T-helper 1 cell (primary cell): ENCODE results near the gene HAPLN3.

Experiments
- DNase-seq, 5 donors: peaks; one replicate each; pipeline ENCODE4 v3.0.0-alpha.2; 2012 to 2020

HAPLN3 gene

DNA sequence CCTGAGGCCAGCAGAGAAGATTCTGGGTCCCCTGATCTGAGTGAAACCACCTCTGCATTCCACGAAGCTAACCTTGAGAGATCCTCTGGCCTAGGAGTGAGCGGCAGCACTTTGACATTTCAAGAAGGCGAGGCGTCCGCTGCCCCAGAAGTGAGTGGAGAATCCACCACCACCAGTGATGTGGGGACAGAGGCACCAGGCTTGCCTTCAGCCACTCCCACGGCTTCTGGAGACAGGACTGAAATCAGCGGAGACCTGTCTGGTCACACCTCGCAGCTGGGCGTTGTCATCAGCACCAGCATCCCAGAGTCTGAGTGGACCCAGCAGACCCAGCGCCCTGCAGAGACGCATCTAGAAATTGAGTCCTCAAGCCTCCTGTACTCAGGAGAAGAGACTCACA, 36.4 kb downstream of the HAPLN3 start:
- no peak for DNase-seq

DNA sequence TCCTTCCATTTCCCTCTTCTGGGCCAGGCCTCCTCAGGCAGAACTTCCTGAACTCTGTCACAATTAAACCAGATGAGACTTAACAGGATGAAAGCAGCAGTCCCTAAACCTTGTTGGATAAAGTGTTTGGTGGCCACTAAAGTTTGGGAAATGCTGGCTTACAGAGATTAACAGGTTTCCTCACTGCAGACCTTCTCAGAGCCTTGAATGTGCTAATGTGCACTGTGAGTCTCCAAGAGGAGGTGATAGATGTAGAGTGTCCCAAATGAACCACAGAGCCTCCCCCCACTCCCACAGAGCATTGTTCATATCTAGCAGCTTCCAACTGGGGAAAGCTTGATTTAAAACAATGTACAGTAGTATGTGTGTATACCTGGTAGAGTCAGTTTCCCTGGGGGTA, 42.9 kb downstream of the HAPLN3 start:
- no peak for DNase-seq

DNA sequence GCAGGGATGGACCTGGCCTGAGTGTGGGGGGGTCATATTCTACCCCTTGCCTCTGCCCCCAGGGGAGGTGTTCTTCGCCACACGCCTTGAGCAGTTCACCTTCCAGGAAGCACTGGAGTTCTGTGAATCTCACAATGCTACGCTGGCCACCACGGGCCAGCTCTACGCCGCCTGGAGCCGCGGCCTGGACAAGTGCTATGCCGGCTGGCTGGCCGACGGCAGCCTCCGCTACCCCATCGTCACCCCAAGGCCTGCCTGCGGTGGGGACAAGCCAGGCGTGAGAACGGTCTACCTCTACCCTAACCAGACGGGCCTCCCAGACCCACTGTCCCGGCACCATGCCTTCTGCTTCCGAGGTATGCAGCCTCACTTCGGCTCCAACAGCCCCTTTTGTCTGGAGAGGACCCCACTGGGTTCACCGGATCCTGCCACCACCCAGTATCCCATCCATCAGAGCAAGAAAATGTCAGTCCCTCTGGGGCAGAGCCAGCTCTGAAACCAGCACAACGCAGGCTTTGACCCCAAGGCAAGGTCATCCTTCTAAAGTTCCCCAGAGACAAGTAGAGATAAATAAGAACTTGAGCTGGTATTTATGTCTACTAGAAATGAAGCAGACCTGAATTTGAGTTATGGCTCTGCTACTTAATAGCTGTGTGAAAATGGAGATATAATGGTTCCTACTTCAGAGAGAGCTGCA, 45.8 kb downstream of the HAPLN3 start:
- no peak for DNase-seq

DNA sequence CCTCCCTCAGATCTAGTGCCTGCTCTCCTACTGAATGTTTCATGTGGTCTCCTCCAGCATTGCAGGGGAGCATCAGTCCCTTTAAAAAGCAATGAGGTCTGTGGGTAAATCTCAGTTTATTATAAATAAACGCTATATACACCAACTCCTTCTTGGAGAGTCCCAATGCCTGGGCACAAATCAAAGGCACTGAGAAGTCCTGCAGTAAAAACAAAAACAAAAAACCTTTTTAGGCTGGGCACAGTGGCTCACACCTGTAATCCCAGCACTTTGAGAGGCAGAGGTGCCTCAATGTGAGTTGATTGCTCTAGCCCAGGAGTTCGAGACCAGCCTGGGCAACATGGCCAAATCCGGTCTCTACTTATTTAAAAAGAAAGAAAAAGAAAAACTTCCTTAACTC, 47.1 kb downstream of the HAPLN3 start:
- no peak for DNase-seq

DNA sequence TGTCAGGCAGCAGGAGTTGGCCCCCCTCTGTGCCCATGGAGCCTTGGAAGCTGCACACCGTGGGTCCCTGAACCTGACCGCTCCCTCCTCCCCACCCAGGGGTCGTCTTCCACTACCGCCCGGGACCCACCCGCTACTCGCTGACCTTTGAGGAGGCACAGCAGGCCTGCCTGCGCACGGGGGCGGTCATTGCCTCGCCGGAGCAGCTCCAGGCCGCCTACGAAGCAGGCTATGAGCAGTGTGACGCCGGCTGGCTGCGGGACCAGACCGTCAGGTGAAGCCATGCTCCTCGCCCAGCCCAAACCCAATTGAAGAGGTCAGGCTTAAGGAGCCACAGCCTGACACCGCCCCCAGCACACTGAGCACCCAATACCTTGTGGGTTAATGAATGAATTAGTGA, 48.2 kb downstream of the HAPLN3 start:
- DNase-seq, result no peak

DNA sequence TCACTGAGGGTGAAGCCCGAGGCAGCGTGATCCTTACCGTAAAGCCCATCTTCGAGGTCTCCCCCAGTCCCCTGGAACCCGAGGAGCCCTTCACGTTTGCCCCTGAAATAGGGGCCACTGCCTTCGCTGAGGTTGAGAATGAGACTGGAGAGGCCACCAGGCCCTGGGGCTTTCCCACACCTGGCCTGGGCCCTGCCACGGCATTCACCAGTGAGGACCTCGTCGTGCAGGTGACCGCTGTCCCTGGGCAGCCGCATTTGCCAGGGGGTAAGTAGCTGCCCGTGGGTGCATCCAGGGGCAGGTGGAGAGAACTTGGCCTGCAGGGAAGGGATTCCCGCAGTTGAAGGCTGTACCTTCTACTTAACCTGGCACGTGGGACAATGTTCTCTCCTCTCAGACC, 49.7 kb downstream of the HAPLN3 start:
- DNase-seq, result no peak

DNA sequence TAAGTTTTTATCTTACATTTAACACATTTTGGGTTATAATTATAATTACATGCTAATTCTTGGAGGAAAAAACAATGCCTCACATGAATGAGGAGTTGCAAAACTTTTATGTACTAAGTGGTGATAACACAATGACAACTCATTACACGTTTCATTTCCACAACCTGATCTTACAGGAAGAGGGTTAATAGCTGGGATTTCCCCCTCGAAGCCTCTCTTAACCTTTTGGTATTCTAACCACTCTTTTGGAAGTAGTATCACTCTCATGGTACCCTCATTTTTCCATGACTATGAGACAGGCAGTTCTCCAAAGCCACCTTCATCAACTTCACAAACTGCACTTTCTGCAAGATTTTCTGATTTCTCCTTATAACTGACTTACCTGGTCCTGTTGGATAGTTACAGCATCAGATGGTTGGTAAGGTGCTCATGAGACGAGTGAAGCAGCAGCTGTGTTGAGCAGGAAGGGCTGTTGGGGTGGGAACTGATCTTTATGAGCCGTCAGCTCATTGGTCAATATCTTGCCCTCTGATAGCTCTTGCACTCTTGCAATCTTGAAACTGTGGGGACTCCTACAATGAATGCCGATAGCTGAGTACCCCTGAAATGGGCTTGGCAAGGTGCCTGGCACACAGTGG, 50.5 kb downstream of the HAPLN3 start:
- DNase-seq, result peak in 1 of 5 donors; percentile 3

DNA sequence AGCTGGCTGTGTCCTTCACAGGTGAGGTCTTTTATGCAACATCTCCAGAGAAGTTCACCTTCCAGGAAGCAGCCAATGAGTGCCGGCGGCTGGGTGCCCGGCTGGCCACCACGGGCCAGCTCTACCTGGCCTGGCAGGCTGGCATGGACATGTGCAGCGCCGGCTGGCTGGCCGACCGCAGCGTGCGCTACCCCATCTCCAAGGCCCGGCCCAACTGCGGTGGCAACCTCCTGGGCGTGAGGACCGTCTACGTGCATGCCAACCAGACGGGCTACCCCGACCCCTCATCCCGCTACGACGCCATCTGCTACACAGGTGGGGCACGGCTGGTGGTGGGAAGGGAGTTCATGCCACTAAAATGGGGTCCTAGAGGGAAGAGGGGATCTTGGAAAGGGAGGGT, 52.0 kb downstream of the HAPLN3 start:
- no peak for DNase-seq

DNA sequence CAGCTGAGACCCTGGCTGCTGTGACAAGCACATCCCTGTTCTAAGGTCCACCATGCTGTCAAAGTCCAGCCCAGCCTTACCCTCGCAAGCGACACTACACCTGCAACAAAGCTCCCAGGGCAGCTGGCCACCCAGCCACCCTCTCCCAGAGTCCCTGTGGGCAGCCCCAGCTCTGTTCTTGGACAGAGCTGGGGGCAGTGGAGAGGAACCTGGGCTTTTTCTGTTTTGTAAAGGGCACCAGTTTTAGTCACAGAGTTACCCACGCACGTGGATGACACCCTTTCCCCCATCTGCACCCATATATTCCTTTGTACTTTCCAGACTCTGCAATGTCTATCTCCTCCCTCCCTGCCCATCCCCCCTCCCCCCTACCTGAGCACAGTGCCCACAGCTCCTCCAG, 53.2 kb downstream of the HAPLN3 start:
- no peak for DNase-seq

DNA sequence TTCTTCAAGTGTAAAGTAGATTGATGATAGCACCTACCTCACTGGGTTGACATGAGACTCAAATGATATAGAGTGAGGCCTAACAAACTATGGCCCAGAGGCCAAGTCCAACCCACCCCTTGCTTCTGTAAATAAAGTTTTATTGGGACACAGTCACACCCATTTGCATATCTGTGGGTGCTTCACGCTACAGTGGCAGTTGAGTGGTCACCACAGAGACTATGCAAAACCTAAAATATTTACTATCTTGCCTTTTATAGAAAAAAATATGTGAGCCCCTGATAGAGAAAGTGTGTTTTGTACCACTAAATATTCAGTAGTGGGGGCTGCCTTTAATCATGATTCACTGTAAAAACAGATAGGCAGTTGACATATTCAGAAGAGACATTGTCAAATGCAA, 54.1 kb downstream of the HAPLN3 start:
- DNase-seq, result no peak

DNA sequence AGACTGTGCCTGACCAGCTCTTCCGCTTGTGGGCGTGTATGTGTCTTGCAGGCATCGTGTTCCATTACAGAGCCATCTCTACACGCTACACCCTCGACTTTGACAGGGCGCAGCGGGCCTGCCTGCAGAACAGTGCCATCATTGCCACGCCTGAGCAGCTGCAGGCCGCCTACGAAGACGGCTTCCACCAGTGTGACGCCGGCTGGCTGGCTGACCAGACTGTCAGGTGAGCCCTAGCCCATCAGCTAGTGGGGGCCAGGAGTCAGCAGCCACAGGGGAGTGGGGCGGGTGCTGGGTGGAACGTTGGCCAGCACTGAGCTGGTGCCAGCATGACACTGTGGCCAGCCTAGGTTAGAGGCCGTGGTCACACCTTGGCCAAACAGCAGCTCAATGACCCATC, 55.4 kb downstream of the HAPLN3 start:
- DNase-seq, result no peak

DNA sequence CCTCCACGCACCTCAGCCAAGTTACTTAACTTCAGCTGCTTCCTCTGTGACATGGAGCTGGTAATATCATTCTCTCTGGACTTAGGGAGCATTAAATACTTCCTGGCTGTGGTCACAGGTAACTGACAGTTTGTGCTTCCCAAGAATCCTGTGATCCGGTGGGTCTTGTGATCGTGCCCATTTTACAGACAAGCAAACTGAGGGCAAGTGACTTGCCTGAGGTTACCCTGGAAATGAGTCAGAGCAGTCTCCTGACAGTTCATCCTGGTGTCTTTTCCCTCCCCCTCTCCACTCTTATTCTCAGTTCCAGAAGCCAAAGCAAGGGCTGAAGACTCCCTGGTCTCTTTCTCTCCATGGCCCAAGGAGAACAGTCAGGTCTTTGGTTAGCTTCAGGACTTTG, 56.2 kb downstream of the HAPLN3 start:
- DNase-seq, result no peak

DNA sequence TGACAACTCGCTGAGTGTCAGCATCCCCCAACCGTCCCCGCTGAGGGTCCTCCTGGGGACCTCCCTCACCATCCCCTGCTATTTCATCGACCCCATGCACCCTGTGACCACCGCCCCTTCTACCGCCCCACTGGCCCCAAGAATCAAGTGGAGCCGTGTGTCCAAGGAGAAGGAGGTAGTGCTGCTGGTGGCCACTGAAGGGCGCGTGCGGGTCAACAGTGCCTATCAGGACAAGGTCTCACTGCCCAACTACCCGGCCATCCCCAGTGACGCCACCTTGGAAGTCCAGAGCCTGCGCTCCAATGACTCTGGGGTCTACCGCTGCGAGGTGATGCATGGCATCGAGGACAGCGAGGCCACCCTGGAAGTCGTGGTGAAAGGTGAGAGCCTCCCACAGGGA, 56.7 kb downstream of the HAPLN3 start:
- no peak for DNase-seq

DNA sequence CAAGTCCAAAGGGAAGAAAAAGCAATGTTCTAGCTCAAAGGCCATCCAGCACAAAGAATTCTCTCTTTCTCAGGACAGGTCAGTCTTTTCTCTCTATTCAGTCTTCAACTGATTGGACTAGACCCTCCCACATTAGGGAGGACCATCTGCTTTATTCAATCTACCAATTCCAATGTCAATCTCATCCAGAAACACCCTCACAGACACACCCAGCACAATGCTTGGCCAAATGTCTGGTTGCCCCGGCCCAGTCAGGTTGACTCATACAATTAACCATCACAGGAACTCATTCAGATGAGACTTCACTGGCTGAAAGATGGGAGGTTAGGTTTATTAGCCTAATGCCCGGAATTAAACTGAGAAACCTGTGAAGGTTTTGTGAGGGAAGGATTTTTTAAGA, 59.7 kb downstream of the HAPLN3 start:
- no peak for DNase-seq

DNA sequence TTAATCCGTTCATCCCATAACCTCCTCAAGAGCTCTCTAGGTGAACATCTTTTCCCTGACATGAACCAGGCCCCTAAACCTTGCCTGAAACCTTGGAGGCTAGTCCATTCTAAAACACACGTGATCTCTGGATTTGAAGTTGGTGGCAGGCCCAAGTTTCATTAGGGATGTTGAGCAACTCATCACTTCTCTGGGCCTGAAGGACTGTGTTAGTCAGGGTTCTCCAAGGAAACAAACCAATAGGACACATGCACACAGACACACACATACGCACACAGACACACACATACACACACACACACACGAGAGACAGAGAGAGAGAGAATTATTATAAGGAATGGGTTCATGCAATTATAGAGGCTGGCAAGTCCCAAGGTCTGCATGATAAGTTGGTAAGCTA, 60.2 kb downstream of the HAPLN3 start:
- no peak for DNase-seq

DNA sequence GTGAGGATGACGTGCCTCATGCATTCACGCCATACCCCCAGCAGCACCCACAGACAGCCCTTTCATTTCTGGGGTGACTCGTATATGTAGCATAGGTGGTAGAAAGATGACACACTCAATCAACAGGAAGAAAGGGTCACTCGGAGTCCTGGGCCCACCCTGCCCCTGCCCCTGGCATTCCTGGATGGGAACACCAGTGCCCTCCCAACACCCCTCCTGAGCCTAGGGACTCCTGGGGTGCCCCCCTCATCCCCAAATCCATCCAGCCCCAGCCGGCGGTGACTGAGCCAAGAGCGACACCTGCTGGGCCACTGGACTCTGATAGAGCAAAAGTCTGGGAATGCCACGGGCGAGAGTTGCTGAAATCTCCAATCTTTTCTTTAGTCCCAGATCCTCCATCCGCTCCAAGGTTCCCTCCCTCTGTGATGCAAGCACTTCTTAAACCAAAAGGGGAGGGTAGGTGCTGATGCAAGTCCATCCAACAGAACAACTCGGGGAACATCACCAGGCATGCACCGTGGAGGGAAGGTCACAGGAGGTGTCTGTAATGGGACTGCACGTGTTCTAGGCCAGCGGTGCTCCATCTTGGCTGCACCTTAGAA, 61.0 kb downstream of the HAPLN3 start:
- DNase-seq, result peak in 2 of 5 donors; percentile 4 to 8

DNA sequence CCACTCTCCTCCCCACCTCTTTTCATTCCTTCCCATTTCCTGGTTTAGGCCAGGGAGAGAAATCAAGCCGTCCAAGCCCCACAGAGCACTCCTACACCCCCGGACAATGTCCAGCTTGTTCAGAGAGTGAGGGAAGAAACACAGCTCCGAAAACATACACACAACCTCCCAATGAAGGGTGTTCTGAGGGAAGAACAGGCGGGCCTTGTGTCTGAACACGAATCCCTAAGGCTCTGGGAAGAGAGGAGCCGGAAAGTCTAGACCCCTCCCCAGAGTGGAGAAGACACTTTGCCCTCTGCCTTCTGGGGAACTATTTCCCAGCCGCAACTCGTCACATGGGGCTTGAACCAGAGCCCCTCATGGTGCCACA, 61.6 kb downstream of the HAPLN3 start:
- DNase-seq, result no peak

DNA sequence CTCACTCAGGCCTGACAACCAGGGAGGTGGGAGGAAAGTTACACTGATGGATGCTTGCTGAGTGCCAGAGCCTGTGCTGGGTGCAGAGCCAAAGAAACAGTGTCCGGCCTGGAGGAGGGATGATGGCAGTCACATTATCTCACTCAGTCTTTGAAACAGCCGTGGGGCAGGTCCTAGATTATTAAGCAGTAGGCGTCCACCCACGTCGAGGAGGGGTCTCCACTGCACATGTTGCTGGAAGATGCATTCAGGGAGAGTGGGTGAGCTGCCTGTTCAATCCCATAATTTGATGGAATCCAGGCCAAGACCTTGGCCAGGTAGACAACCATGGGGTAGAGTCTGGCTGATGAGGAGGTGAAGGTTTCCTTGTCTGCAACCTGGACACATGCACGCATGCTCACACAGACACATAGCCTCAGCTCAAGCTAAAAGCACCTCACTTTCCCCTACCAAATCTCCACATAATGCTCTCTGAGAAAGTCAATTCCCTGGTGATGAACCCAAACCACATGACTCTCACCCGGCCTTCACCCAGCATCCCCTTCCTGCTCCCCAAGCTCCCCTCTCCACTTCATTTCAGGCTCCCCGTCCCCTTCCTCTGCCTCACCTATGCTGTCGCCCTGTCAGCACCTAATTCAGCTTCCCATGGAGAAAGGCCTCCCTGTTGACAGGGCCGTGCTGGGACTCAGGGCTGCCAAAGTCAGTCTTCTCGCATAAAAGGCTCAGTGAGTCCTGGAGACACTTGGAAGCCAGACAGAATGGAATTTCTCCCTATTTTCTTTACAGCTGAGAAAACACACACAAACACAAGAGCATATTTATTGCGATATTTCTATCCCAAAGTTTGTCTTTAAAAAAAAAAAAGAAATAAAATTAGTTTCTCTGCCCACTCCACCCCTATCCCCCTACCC, 62.3 kb downstream of the HAPLN3 start:
- DNase-seq, result no peak

DNA sequence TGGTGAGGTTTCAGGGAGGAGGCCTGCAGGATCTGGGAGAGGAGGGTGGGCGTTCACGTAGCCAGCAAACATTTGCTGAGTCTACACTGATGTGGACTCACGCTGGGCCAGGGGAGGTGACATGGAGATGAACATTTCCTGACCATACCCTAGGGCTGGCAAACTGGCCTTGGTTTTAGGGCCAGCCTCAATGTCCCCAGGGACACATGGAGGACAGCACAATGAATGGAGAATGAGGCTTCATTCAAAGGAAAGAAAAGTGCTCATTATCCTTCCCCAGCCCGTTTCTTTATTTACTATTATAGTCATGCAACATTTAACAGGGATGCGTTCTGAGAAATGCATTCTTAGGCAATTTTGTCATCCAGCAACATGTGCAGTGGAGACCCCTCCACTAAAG, 65.3 kb downstream of the HAPLN3 start:
- no peak for DNase-seq

DNA sequence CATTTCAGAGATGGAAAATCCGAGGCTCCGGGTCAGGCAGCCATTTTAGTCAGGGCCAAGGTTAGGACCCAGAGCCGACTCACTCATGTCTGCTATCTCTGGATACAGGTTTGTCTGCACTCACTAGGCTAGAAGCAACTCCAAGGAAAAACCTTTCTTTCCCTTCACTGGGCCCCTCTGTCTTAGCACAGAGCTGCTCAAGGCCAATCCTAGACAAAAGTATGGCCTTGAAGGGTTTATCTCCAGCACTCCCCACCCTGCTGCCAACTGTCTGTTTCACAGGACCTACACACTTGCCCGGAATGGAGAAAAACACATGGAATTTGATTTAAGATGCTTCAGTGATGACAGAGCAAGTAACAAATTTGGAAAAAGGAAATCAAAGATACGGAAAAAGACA, 66.6 kb downstream of the HAPLN3 start:
- no peak for DNase-seq
